ENCODE results near the gene TXNRD2.

Gene TXNRD2

DNA sequence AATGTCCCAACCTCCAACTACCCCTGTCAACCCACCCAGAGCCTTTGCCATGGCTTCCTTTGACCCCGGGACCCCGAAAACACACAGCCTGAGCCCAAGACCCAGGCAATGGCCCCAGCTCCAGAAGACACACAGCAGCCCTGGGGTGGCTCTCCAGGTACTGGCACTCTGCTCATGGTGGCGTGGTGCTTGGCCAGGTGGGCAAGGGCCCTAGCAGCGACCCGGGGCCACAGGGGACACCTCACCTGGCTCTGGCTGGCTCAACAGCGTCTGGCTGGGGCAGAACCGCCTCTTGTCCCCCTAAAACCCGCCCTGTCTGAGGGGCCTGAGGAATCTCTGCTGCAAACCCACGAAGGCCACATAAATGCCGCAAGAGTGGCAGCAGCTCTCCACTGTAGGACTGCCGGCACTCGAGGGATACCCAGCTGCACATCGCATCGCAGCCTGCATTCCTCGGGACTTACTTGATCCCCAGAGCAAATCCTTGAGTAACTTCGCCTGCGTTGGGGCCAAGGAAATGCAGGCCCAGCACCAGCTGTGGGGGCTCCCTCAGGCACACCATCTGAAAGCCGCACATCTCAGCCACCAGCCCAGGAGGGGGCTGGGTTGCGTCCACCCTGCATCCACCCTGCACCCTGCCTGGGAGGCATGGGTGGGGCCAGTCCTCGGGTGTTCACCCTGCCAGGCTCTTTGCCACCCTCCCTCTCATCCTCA is 63.8 kb downstream of the TXNRD2 start:
- TF ChIP-seq POLR2A (IDR thresholded peaks at IDR 0.05; ENCODE audit: low read length) (no peak), GATA1 (IDR thresholded peaks at IDR 0.05; ENCODE audit: low read depth, low read length) (no peak)
- DNase-seq = no peak

DNA sequence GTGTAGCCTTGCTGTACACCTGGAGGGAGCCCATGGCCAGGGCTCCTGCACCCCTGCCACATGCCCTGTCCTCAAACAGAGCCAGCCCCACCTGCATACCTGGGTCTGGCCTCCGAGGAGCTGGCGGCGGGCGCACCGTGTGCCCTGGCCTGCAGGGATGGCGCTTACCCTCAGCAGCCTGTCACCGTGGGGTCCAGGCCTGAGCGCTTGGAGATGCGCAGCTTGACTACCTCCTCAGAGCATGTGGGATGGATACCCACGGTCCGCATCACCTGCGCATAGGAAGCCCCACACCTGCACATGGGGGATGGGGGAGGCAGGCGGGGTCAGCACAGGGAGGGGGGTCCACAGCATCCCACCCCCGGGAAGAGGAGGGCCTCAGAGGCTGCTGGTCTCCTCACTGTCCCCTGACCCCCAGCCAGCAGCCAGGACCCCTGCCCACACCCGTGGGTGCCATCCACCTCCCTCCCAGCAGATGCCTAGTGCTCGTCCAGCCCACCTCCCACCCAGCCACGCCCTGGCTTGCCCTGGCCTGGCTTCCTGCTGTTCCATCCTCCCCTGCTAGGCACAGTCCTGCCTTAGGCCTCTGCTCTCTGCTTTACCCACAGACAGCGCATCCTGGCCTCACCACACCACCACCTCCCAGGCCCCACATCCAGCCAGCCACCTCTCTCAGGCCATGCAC is 64.5 kb downstream of the TXNRD2 start:
- no peak for TF ChIP-seq GATA1 (IDR thresholded peaks at IDR 0.05; ENCODE audit: low read depth, low read length)
- no peak for TF ChIP-seq POLR2A (IDR thresholded peaks at IDR 0.05; ENCODE audit: low read length)
- no peak for DNase-seq

DNA sequence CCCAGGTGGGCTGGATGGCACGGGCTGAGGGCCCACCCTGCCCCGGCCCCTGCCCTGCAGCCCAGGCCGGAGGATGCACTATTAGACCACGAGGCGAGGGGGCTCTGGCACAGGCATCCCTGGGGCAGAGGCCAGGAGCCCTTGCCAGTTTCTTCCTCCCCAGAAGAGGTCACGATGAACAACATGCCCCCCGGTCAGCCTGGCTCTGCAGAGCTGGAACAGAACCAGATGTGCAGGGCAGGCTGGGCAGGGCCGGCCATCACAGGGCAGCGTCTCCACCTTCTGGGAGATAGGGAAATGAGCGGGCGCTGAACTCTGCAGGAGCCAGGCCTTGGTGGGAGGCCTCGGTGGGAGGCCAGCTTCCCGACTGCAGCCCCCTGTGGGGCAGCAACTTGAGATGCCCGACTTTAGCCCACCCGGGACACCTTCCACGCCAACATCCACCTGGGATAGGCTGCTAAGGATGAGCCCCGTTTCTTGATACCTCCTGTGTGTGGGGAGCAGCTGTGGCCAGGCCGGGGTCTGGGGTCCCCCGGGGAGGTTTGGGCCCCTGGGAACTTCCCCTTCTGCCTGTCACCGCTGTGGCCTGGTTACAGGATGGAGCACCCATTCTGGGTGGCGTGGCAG is 65.2 kb downstream of the TXNRD2 start:
- DNase-seq = no peak
- no peak for TF ChIP-seq GATA1 (IDR thresholded peaks at IDR 0.05; ENCODE audit: low read depth, low read length)

DNA sequence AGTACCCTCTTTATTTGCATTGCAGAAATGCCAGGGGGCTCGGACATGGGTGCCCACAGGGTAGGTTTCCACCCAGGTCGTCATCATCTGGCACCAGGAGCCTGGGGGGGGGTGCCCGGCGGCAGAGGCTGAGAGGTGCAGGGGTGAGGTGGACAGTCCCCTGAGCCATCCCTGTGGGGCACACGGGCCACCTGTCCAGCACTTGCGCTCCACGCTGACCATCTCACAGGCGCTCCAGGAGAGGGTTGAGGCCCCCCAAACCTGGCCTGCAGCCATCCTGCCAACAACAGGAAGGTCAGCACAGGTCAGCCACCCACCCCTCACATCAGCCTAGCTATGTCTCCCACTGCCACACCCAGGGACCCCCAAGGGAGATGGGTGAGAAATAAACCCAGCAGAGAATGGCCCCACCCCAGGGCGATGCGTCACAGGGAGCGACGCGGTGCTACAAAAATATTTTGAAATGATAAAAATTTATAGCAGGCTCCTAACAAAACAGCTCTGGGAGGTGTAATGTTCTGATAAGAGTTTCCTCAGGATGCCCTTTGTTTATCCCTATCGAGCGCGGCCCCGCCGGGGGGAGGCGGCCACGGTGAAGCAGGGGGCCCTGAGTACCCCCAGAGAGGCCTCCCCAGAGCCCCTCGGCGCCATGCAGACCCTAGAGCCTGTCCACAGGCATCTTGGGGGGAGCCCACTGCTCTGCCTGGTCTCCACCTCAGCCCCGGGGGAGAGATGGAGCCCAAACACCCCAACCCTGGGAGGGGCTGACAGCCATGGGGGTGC is 65.9 kb downstream of the TXNRD2 start:
- DNase-seq = no peak
- TF ChIP-seq GATA1 (IDR thresholded peaks at IDR 0.05; ENCODE audit: low read depth, low read length) (no peak), POLR2A (IDR thresholded peaks at IDR 0.05; ENCODE audit: low read length) (no peak)

- TF ChIP-seq POLR2A (IDR thresholded peaks at IDR 0.05; ENCODE audit: low read length) (no peak), GATA1 (IDR thresholded peaks at IDR 0.05; ENCODE audit: low read depth, low read length) (no peak)
These were observed 66.5 kb downstream of the TXNRD2 start for GRCh38 chr22:19875061-19875530.

DNA sequence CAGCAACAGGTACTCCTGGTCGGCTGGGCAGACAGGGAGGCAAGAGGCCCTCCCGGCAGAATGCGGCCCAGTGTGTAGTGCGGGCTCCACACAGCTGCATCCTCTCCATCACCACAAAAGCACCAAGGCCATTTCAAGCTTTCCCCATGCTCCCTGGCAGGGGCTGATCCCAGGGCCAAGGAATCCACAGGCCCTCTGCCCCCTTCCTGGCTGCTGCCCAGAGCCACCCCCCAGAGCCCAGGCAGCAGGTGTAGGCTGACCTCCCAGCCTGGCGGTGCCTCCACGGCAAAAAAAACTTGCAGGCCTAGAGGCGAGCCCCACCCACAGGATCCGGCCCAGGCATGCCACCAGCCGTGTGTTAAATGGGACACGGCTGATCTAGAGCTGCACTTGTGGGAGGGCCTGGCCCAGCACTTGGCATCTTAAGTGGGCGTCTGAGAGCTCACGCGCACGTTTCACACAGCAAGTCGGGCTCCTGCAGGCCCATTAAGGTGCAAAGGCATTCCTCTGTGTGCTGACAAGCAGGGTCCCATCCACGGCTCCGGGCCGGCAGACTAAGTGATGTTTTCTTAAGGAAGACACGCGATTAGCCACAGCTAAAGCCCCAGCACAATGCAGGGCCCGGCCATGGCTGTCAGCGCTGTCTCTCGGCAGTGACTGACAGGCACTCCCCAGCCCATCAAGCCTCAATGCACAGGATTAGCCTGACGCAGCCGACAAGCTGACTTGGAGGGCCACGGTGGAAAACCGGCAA is 67.1 kb downstream of the TXNRD2 start:
- TF ChIP-seq GATA1 (IDR thresholded peaks at IDR 0.05; ENCODE audit: low read depth, low read length) = no peak
- no peak for TF ChIP-seq POLR2A (IDR thresholded peaks at IDR 0.05; ENCODE audit: low read length)
- DNase-seq = no peak

More at GRCh38 chr22:19875061-19875530, 66.5 kb downstream of the TXNRD2 start:
- DNase-seq = no peak

DNA sequence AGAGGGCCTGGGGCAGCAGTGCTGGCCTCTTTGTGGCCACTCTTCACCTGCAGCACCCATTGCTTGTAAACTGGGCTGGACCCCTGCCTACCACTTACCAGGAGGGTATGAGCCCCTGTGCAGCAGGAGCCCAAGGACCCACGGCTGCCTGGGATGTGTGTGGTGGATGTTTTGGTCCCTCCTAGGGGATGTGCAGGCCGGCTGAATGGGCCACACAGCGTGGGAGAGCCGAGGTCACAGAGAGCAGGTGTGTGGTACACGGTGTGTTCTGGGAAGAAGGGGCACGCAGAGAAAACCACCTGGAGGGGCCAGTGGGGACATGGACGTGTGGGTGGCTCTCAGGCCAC is 67.7 kb downstream of the TXNRD2 start:
- TF ChIP-seq GATA1 (IDR thresholded peaks at IDR 0.05; ENCODE audit: low read depth, low read length) = no peak
- DNase-seq = no peak

DNA sequence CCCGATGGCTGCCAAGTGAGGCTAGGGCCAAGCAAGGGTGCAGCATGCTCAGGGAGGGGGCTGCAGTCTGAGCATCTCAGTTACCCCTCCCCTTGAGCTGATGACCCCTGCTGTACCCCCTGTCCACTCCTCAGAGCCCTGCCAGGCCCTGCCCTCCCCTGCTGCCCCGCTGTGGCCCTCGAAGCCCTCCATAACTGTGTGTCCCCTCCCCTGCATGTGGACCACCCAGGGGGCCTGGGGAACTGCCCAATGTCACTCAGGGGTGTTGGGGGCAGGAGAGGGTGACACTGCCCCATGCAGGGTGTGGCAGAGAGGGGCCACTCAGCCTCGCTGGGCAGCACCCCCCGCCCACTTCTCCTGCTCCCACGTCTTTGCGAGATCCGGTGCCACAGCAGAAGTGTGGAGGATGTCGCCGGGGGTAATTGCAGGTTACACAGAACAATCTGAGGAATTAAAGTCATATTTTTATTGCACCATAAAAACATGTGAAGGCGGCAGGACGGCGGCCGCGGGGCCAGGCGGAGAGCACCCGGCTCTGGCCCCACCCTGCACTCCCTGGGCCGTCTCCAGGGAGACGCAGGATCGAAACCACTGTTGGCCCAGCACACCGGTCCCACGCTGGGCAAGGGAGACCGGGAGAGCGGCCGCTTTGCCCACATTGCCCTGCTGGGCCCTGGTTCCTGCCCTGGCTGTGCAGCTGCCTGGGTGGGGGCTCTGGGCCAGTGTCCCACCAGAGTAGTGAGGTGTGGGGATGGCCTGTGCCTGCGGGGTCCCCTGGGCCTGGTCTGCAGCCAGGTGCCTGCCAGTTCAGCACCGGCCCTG is 68.3 kb downstream of the TXNRD2 start:
- no peak for TF ChIP-seq GATA1 (IDR thresholded peaks at IDR 0.05; ENCODE audit: low read depth, low read length)
- no peak for TF ChIP-seq POLR2A (IDR thresholded peaks at IDR 0.05; ENCODE audit: low read length)
- DNase-seq = no peak

DNA sequence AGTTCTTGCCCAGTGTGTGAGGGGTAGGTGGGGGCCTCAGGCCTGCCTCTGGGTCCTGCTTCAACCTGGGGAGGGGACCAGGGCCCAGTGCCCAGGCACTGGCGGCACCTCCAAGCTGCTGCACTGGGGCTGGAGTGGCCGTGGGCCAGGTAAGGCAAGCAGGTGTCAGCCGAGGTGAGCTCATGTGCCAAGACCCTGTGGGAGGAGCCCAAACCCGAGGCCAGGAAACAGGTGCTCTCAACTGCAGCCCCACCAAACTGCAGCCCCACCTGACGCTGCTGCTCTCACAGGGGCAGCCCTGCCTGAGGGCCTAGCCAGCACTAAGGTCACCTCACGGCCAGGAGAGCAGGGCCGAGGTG is 68.9 kb downstream of the TXNRD2 start:
- no peak for TF ChIP-seq GATA1 (IDR thresholded peaks at IDR 0.05; ENCODE audit: low read depth, low read length)
- no peak for DNase-seq

DNA sequence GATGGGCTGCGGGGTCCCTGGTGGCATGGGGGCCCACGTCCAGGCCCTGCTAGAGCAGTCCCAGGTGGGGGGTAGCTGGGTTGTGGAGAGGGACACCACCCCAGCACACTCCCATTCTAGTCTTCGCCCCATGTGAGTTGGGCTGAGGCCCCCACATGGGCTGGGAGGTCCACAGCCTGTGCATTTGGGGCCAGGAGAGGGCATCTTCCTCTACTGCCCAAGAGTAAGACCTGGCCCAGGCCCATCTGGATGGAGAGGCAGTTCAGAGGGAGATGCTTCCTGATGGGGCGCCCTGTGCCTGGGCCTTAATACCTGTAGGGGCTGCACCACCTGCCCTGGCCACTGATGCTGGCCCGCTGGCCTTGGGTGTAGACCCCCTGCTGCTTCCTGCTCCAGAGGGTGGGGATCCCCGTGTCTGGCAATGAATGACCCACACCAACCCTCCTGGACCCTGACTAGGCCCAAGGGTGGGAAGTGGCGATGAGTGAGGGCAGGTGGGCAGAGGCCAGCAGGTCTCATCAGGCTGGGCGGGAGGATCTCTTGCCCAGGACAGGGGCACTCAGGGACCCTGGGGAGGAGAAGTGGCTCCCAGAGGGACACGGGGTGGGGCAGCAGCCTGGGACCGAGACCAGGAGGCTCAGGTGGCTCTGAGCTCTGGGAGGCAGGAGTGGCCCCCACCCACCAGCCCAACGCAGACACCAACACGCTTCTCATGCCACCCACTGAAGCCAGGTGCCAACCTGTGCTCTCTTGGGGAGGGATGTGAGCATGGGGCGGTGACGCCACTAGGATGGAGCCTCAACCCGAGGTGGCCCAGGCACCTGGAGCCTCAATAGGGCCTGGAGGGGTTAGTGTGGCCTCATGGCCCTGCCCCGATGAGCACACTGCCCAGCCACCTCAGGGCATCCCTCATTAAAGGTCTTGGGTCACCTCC is 69.5 kb downstream of the TXNRD2 start:
- no peak for DNase-seq
- TF ChIP-seq POLR2A (IDR thresholded peaks at IDR 0.05; ENCODE audit: low read length) (no peak), GATA1 (IDR thresholded peaks at IDR 0.05; ENCODE audit: low read depth, low read length) (no peak)

GRCh38 chr22:19871023-19871844 is 70.4 kb downstream of the TXNRD2 start:
- no peak for TF ChIP-seq POLR2A (IDR thresholded peaks at IDR 0.05; ENCODE audit: low read length)
- TF ChIP-seq GATA1 (IDR thresholded peaks at IDR 0.05; ENCODE audit: low read depth, low read length) = no peak
- no peak for DNase-seq

All from erythroblast (primary cell).